GM18499 (cell line): ENCODE results near the gene UBALD1.

ENCODE experiments used
- ATAC-seq: cut with Tn5 transposase; IDR thresholded peaks from one replicate; pipeline ENCODE4 v1.9.1; 2021; ENCODE audit warnings: moderate number of reproducible peaks; ENCODE audit not compliant: insufficient read depth, unreplicated experiment

The UBALD1 gene

DNA sequence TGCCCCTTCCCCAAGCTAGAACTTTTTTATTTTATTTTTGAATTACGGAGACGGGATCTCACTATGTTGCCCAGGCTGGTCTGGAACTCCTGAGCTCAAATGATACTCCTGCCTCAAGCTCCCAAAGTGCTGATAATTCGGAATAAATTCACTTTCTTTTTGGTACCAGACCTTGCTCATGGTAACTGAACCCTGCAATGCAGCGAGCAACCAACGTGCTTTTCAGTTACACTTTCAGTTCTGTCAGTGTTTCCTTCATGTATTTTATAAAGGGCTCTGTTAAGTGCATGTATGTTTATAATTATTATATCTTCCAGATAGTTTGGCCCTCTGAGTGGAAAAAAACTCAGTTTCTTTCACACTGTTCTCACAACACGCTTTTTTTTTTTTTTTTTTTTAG, 44.6 kb downstream of the UBALD1 start:
- ATAC-seq, result no peak

DNA sequence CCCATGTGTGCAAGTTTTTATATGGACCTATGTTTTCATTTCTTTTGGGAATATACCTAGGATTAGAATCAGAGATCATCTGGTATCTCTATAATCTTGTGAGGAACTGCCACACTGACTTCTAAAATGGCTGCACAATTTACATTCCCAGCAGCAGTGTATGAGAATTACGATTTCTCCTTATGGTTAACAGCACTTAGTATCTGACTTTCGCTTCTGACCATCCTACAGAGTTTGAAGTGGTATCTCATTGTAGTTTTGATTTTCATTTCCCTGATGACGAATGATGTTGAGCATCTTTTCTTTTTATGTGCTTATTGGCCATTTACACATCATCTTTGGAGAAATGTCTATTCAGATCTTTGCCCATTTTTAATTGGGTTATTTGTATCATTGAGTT, 48.5 kb downstream of the UBALD1 start:
- no peak for ATAC-seq

DNA sequence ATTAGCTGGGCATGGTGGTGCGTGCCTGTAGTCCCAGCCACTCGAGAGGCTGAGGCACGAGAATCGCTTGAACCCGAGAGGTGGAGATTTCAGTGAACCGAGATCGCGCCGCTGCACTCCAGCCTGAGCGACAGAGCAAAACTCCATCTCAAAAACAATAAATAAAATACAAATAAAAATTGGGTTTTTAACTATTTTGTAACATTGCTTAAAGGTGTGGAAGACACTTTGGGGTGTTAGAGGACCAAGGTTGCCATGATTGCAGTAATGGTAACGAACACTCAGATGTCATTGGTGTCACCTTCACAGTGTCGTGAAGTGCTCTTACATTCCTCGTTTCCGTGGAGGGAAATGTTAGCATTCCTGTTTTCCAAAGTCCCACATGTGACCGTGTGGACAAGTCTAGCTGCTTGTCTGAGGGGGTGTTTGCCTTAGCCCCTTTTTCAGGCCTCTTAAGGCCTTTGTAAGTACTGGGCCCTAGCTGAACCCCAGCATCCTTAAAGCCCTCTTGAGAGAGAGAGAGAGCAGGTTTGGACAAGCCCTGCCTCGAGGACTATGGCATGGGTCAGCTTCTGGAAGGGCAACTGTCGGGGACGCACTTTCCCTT, 49.9 kb downstream of the UBALD1 start:
- ATAC-seq, result no peak

DNA sequence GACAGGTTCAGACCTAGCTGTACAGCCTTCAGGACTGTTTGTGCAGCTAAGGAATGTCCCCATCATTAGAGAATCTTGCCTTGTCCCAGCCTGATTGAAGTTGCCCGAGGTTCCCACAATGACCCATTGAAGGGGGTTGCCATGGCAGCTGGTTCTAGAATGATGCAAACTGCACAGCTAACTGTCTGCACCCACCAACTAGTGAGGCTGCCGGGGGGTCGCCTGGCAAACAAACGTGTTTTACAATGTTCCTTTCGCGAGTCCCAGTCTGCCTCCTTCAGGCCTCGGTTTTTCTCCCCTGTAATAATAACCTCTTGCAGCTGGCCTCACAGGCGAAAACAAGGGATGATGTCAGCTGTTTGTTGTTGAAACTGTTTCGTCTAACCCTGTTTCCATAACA, 53.1 kb downstream of the UBALD1 start:
- no peak for ATAC-seq
